Measurements from ENCODE around the gene DNAJA3. TPM values are rescaled to one million over a fixed set of nuclear protein-coding genes. Genes with fewer than 3 reads are reported as not detected.
A peak's percentile ranks its signal among the peaks of the same experiment; 100 is the strongest.

The DNAJA3 gene
- total RNA-seq, 2 experiments from 2014 or later, result 86.8 to 101 TPM

DNA sequence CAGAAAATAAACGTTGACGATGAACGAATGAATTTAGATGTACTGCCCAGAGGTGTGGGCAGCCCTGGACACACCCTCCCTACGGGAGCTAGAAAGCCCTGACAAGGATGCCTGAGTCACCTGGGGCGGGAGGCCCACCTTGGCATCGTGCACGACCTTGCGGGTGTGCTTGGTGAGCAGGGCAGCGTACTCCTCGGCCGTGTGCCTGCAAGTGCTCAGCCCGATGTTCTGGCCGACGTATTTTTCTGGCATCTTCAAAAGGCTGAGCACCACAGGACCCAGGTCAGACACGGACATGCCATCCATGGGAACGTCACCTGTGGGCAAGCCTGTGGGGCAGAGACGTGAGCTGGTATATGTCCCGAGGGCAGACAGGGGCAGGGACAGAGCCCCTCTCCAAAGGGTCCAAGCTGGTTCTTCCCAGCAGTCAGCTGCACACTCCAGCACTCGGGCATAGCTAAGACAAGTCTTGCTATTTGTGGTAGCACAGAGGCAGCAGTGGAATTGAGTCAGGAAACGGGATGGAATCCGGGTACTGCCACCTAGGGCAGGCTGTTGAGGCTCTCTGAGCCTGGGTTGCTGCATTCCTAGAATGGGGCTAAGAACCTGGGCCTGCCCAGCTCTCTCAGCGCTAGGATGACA is 38.0 kb downstream of the DNAJA3 start:
- H3K27ac Mint-ChIP-seq, result no peak overlapping the region
- ChIA-PET CTCF (no interaction called here), POLR2A (interaction anchor here (0.5 to 0.7 kb wide), 2 partner anchors 16 to 41 kb away, joined by 3 to 4 read pairs; no protein-coding TSS in a partner anchor)
- peaks cover 40% of the 10 kb centered on the region for H3K36me3 Mint-ChIP-seq (ENCODE audit: low read depth)
- intact Hi-C loops (cut with micrococcal nuclease), result no loop called here
- H3K9me3 Mint-ChIP-seq, result no peaks in the 10 kb centered on the region
- DNase-seq, result no peak
- no peak for ATAC-seq
- TF ChIP-seq, protein P1, sequence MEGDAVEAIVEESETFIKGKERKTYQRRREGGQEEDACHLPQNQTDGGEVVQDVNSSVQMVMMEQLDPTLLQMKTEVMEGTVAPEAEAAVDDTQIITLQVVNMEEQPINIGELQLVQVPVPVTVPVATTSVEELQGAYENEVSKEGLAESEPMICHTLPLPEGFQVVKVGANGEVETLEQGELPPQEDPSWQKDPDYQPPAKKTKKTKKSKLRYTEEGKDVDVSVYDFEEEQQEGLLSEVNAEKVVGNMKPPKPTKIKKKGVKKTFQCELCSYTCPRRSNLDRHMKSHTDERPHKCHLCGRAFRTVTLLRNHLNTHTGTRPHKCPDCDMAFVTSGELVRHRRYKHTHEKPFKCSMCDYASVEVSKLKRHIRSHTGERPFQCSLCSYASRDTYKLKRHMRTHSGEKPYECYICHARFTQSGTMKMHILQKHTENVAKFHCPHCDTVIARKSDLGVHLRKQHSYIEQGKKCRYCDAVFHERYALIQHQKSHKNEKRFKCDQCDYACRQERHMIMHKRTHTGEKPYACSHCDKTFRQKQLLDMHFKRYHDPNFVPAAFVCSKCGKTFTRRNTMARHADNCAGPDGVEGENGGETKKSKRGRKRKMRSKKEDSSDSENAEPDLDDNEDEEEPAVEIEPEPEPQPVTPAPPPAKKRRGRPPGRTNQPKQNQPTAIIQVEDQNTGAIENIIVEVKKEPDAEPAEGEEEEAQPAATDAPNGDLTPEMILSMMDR (IDR thresholded peaks at IDR 0.05), result no peak
- H3K4me1 Mint-ChIP-seq (ENCODE audit: low read depth), result peaks cover 22% of the 10 kb centered on the region
- no peak overlapping the region for H3K4me3 Mint-ChIP-seq
- H3K27me3 Mint-ChIP-seq, result no peaks in the 10 kb centered on the region

DNA sequence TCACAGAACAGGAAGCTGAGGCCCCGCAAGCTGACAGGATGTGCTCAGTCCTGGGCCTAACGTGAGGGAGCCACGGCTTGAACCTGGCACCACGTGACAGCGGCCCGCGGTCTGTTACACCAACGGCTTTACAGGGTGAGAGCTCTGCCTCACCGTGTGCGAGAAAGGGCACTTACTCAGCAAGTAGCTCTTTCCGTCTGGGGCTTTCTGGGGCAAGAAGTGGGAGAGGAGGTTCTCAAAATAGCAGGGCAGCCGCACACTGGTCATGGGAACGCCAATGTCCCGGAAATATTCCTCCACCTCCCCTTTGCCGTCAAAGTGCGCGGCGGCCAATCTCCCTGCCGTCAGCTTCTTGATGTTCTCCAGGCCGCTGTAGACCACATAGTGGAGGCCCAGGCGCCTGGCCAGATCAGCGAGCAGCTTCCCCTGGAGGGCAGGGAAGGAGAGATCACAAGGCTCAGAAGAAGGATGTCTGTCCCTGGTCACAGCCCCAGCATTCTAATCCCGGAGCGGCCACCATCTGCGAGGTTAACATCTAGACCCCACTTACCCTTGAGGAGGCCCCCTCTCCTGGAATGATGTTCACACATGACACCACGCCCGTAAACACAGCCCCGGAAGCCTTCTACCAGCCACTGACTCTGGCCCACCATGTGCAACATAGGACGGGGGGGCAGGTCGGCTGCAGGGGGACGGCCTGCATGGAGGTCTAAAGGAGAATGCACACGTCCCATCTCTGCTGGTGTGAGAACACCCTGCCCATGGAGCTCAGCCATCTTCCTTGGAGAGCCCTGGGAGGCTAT is 40.5 kb downstream of the DNAJA3 start:
- no peaks in the 10 kb centered on the region for H3K27me3 Mint-ChIP-seq
- H3K4me1 Mint-ChIP-seq (ENCODE audit: low read depth), result peaks cover 17% of the 10 kb centered on the region
- intact Hi-C loops (cut with micrococcal nuclease), result no loop called here
- peak; percentile 83 for DNase-seq
- peaks cover 25% of the 10 kb centered on the region for H3K36me3 Mint-ChIP-seq (ENCODE audit: low read depth)
- H3K9me3 Mint-ChIP-seq, result no peaks in the 10 kb centered on the region
- POLR2A ChIA-PET, result interaction anchor here (0.7 to 3.6 kb wide), 4 partner anchors 9 to 38 kb away, joined by 3 to 23 read pairs (median 10); partner anchors contain the start of genes HMOX2 and NMRAL1
- peak; percentile 94 for ATAC-seq
- peak overlapping the region; percentile 89 for H3K27ac Mint-ChIP-seq
- CTCF ChIA-PET, result interaction anchor here (1.5 to 3.0 kb wide), 3 partner anchors 11 to 82 kb away, joined by 4 to 10 read pairs (median 6); partner anchors contain the start of gene HMOX2
- TF ChIP-seq, protein P1 (IDR thresholded peaks at IDR 0.05), result no peak
- H3K4me3 Mint-ChIP-seq, result peak overlapping the region; percentile 32

DNA sequence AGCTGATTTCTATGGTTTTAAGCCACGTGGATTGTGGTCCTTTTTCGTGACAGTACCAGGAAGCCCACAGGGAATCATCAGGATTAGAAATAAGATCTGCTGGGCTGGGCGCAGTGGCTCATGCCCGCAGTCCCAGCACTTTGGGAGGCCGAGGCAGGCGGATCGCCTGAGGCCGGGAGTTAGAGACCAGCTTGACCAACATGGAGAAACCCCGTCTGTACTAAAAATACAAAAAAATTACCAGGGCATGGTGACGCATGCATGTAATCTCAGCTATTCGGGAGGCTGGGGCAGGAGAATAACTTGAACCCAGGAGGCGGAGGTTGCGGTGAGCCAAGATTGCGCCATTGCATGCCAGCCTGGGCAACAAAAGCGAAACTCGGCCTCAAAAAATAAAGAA is 42.2 kb downstream of the DNAJA3 start:
- intact Hi-C loops (cut with micrococcal nuclease), result no loop called here
- Mint-ChIP-seq H3K27me3 (no peaks in the 10 kb centered on the region), H3K9me3 (no peaks in the 10 kb centered on the region), H3K27ac (no peak overlapping the region), H3K36me3 (ENCODE audit: low read depth) (peaks cover 28% of the 10 kb centered on the region), H3K4me3 (no peak overlapping the region), H3K4me1 (ENCODE audit: low read depth) (peaks cover 21% of the 10 kb centered on the region)
- no peak for DNase-seq
- ATAC-seq, result no peak
- ChIA-PET CTCF (interaction anchor here (3.0 kb wide), 1 partner anchor 9 kb away, joined by 10 read pairs; the partner anchor contains the start of gene HMOX2), POLR2A (interaction anchor here (1.0 to 3.6 kb wide), 3 partner anchors 9 to 41 kb away, joined by 3 to 16 read pairs (median 4); no protein-coding TSS in a partner anchor)
- TF ChIP-seq, protein P1 (IDR thresholded peaks at IDR 0.05), result no peak

DNA sequence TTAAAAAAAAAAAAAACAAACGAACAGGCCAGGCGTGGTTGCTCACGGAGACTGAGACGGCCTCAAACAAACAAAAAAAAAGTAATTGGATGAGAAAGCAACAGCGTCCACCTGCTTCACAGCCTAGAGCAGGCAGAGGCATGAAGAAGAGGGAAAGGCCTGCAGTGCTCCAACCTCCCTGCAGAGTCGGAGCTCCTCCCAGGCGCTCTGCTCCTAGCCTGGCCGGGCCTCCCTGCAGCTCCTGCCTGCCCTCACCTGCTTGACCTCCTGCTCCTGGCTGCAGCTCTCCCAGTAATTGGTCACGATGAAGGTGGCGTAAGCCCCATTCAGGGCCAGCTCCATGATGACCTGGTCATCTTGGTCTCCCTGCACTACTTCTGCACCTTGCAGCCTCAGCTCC is 43.3 kb downstream of the DNAJA3 start:
- H3K36me3 Mint-ChIP-seq (ENCODE audit: low read depth), result peaks cover 32% of the 10 kb centered on the region
- POLR2A ChIA-PET, result no interaction called here
- no peak overlapping the region for H3K4me3 Mint-ChIP-seq

More for the DNA sequence above, 43.3 kb downstream of the DNAJA3 start:
- DNase-seq, result no peak
- no peak for ATAC-seq
- no peaks in the 10 kb centered on the region for H3K9me3 Mint-ChIP-seq
- H3K4me1 Mint-ChIP-seq (ENCODE audit: low read depth), result peaks cover 26% of the 10 kb centered on the region
- no peaks in the 10 kb centered on the region for H3K27me3 Mint-ChIP-seq
- CTCF ChIA-PET, result no interaction called here
- intact Hi-C loops (cut with micrococcal nuclease), result no loop called here
- TF ChIP-seq, protein P1 (IDR thresholded peaks at IDR 0.05), result no peak
- H3K27ac Mint-ChIP-seq, result no peak overlapping the region

Measured in activated CD8-positive, alpha-beta T cell treated with anti-CD3 and anti-CD28 coated beads for 36 hours (primary cell).